Measurements from ENCODE around the gene CERS5. TPM values are rescaled to one million over a fixed set of nuclear protein-coding genes. Genes with fewer than 3 reads are reported as not detected.

CERS5 gene
- total RNA-seq, 1 donor from 2014 or later: 114 TPM

Other genes starting within 250 kb of the CERS5 start
- gene AQP2, start 216.6 kb downstream of the CERS5 start, total RNA-seq: not detected in 2 replicates
- not detected in 2 replicates for gene AQP5, start 205.5 kb downstream of the CERS5 start, total RNA-seq
- gene AQP6, start 194.4 kb downstream of the CERS5 start, total RNA-seq: not detected in 2 replicates
- gene RACGAP1, start 141.9 kb downstream of the CERS5 start, total RNA-seq: 77.8 and 82.8 TPM in 2 replicates
- 20.4 and 20.7 TPM in 2 replicates for gene ASIC1, start 109.8 kb downstream of the CERS5 start, total RNA-seq
- 71.5 and 76.8 TPM in 2 replicates for gene SMARCD1, start 82.0 kb downstream of the CERS5 start, total RNA-seq
- 0.76 and 0.87 TPM in 2 replicates for gene GPD1, start 63.4 kb downstream of the CERS5 start, total RNA-seq
- 38.1 and 43.5 TPM in 2 replicates for gene COX14, start 55.1 kb downstream of the CERS5 start, total RNA-seq
- gene LIMA1, start 116.2 kb upstream of the CERS5 start, total RNA-seq: 331 and 333 TPM in 2 replicates
- 0.02 TPM in 1 of 2 replicates, not detected in the other for gene FAM186A, start 229.2 kb upstream of the CERS5 start, total RNA-seq
- gene LARP4, start 233.5 kb upstream of the CERS5 start, total RNA-seq: 99.4 and 102 TPM in 2 replicates

Data from activated T-helper 2 cell treated with anti-CD3 and anti-CD28 coated beads, Interferon-gamma antibody, Interleukin-2, Interleukin-4, amounts not matched to agents 10 μg/mL and 5 μg/mL and 100 μg/mL, durations not matched to agents 14 hours and 24 hours and 36 hours (primary cell).